Vagina (tissue), 2 donors: ENCODE results near the gene KRT38. TPM values are rescaled to one million over a fixed set of nuclear protein-coding genes. Genes with fewer than 3 reads are reported as not detected.
"Not testable (repeated sequence)": the region's sequence is repeated elsewhere in the genome, so short reads cannot be mapped to it uniquely, and the experiment has no call there.

Source experiments
- DNase-seq, 2 donors: peaks; one replicate each; pipeline ENCODE4 v3.0.0-alpha.2; 2017; ENCODE audit errors: extremely low spot score in 2 of 2
- H3K27ac ChIP-seq: fragments of 200-600 bp; sonication (generic); one replicate; pipeline ENCODE4 v1.5.1; 2019
- H3K27me3 ChIP-seq: fragments of 200-600 bp; sonication (generic); one replicate; pipeline ENCODE4 v1.5.1; 2019
- H3K36me3 ChIP-seq, 2 donors: fragments of 200-600 bp; sonication (generic); one replicate each; pipeline ENCODE4 v1.5.1; 2017 to 2019
- H3K4me1 ChIP-seq: fragments of 200-600 bp; sonication (generic); one replicate; pipeline ENCODE4 v1.5.1; 2019
- H3K4me3 ChIP-seq, 2 donors: fragments of 200-600 bp; sonication (generic); 1 replicate in 1 of 2; 2 replicates in 1 of 2; pipeline ENCODE4 v1.5.1; 2016 to 2019
- H3K9me3 ChIP-seq: fragments of 200-600 bp; sonication (generic); one replicate; pipeline ENCODE4 v1.5.1; 2019
- CTCF ChIP-seq, 3 experiments: fragments of 450-650 bp in 2 of 3; fragments of 200-600 bp in 1 of 3; sonication (generic) in 1 of 3; IDR thresholded peaks; one replicate each; pipeline ENCODE4 v1.5.1; 2017 to 2019; ENCODE audit warnings: antibody characterized with exemption in 3 of 3, mild to moderate bottlenecking in 2 of 3, moderate library complexity in 2 of 3
- POLR2A ChIP-seq, 2 donors: fragments of 450-650 bp; IDR thresholded peaks; one replicate each; pipeline ENCODE4 v1.6.1; 2017; ENCODE audit warnings: antibody characterized with exemption in 2 of 2, mild to moderate bottlenecking in 2 of 2, moderate library complexity in 2 of 2
- POLR2AphosphoS5 ChIP-seq, 2 donors: sonication (generic); formaldehyde crosslinking; IDR thresholded peaks; one replicate each; pipeline ENCODE4 v1.9.0; 2017; ENCODE audit warnings: antibody characterized with exemption in 2 of 2, mild to moderate bottlenecking in 2 of 2, low read depth in 1 of 2; ENCODE audit not compliant: insufficient read depth in 1 of 2
- intact Hi-C: fragments of 100-400 bp; cut with DNase I; formaldehyde crosslinking; loops from one replicate; pipeline ENCODE4 v1.15.1; 2023
- total RNA-seq: library from RNA; depleted of rRNA; stranded (reverse); fragments of >200 nt; gene quantifications from one replicate; pipeline ENCODE4 v1.2.3, GENCODE V29; 2016

The KRT38 gene
- total RNA-seq, 1 donor from 2014 or later = not detected

GRCh38 chr17:41437769-41438168 lies 3.0 kb downstream of the KRT38 start:
- H3K9me3 ChIP-seq = no peaks in the 10 kb centered on the region
- H3K27me3 ChIP-seq = no peaks in the 10 kb centered on the region
- H3K36me3 ChIP-seq = no peaks in the 10 kb centered on the region
- intact Hi-C loops = no loop called here
- H3K4me3 ChIP-seq = no peak overlapping the region
- no peak overlapping the region for H3K27ac ChIP-seq
- no peak for DNase-seq
- TF ChIP-seq POLR2AphosphoS5 (IDR thresholded peaks at IDR 0.05; ENCODE audit: insufficient read depth in 1 of 2, low read depth in 1 of 2) (no peak), CTCF (IDR thresholded peaks at IDR 0.05) (no peak), POLR2A (IDR thresholded peaks at IDR 0.05) (no peak)
- H3K4me1 ChIP-seq = peaks cover 9% of the 10 kb centered on the region

DNA sequence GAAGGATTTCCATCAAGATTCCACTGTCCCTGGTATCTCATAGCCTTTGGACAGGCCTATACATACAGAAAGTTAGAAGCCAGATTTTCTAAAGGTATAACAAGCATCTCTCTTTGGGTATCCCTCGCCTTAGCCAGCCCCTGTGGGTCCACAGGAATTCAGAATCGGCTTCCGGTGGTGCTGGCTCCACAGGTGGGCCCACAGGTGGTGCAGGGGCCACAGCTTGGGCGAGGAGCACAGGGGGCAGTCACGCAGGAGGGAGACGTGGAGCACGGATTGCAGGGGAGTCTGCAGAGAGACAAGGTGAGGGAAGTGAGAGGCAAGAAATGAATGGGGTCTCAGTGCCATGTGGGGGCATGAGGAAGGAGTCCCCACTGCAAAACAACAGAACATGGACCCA lies 3.5 kb downstream of the KRT38 start:
- TF ChIP-seq POLR2AphosphoS5 (IDR thresholded peaks at IDR 0.05; ENCODE audit: insufficient read depth in 1 of 2, low read depth in 1 of 2) = no peak
- TF ChIP-seq POLR2A (IDR thresholded peaks at IDR 0.05) = no peak
- TF ChIP-seq CTCF (IDR thresholded peaks at IDR 0.05) = no peak
- no peaks in the 10 kb centered on the region for H3K9me3 ChIP-seq
- no peak overlapping the region for H3K4me3 ChIP-seq
- intact Hi-C loops = no loop called here
- H3K27me3 ChIP-seq = no peaks in the 10 kb centered on the region
- H3K27ac ChIP-seq = no peak overlapping the region
- no peak for DNase-seq
- H3K4me1 ChIP-seq = peaks cover 9% of the 10 kb centered on the region
- no peaks in the 10 kb centered on the region for H3K36me3 ChIP-seq

DNA sequence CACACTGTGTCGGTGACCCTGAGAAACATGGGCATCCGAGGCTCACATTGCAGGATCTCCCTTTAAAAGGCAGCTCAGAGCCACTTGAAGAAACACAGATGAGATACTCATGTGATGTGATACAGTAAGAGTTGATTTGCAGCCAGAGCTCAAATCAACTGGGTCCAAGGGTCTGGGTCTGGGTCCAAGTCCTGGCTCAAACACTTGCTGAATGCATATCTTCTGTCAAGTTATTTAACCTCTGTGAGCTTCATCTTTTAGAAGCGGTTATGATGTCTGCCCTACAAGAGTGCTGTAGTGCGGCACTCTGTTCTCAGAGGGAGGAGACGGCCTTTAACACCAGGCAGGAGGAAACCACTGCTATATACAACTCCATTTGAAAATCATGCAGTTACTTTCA lies 6.4 kb downstream of the KRT38 start:
- Histone ChIP-seq H3K27ac (no peak overlapping the region), H3K9me3 (no peaks in the 10 kb centered on the region), H3K4me3 (no peak overlapping the region), H3K27me3 (no peaks in the 10 kb centered on the region), H3K36me3 (no peaks in the 10 kb centered on the region), H3K4me1 (peaks cover 9% of the 10 kb centered on the region)
- intact Hi-C loops = no loop called here
- DNase-seq = no peak
- TF ChIP-seq POLR2AphosphoS5 (IDR thresholded peaks at IDR 0.05; ENCODE audit: insufficient read depth in 1 of 2, low read depth in 1 of 2) (no peak), POLR2A (IDR thresholded peaks at IDR 0.05) (no peak), CTCF (IDR thresholded peaks at IDR 0.05) (no peak)

- H3K4me3 ChIP-seq = no peak overlapping the region
- DNase-seq = no peak
- no peak overlapping the region for H3K27ac ChIP-seq
Measured at GRCh38 chr17:41434005-41434404, 6.8 kb downstream of the KRT38 start.

DNA sequence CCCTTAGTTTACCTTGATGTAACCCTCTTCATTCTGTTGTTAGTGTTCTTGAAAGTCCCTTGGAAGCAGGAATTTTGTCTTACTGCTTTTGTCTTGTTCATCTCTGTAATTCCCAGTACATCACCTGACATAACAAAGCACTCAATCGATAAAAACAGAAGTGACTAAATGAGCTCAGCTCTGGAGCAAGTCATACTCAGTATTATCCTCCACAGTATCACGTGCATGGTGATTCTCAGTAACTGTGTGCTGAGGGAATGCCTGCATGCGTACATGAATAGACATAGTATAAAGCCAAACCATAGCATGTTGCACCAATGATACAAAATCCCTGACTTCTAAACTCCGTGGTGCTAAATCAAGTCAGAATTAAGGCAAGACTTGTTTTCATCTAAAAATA lies 7.2 kb downstream of the KRT38 start:
- no peak for DNase-seq
- TF ChIP-seq POLR2A (IDR thresholded peaks at IDR 0.05) (no peak), CTCF (IDR thresholded peaks at IDR 0.05) (no peak)
- peaks cover 9% of the 10 kb centered on the region for H3K4me1 ChIP-seq
- H3K27me3 ChIP-seq = no peaks in the 10 kb centered on the region
- intact Hi-C loops = no loop called here
- no peaks in the 10 kb centered on the region for H3K36me3 ChIP-seq
- no peaks in the 10 kb centered on the region for H3K9me3 ChIP-seq
- H3K4me3 ChIP-seq = no peak overlapping the region
- H3K27ac ChIP-seq = no peak overlapping the region

More at GRCh38 chr17:41434005-41434404, 6.8 kb downstream of the KRT38 start:
- Histone ChIP-seq H3K4me1 (peaks cover 9% of the 10 kb centered on the region), H3K27me3 (no peaks in the 10 kb centered on the region), H3K36me3 (no peaks in the 10 kb centered on the region), H3K9me3 (no peaks in the 10 kb centered on the region)
- intact Hi-C loops = no loop called here
- no peak for TF ChIP-seq POLR2AphosphoS5 (IDR thresholded peaks at IDR 0.05; ENCODE audit: insufficient read depth in 1 of 2, low read depth in 1 of 2)
- no peak for TF ChIP-seq CTCF (IDR thresholded peaks at IDR 0.05)
- no peak for TF ChIP-seq POLR2A (IDR thresholded peaks at IDR 0.05)

- H3K27ac ChIP-seq, DNase-seq, H3K27me3 ChIP-seq, H3K4me3 ChIP-seq, H3K4me1 ChIP-seq, intact Hi-C loops, H3K9me3 ChIP-seq, H3K36me3 ChIP-seq: not testable (repeated sequence)
Measured at GRCh38 chr17:41430376-41430775, 10.4 kb downstream of the KRT38 start.
